Sigmoid colon (tissue), 7 donors: Measurements from ENCODE around the gene IRX4. TPM values are rescaled to one million over a fixed set of nuclear protein-coding genes. Genes with fewer than 3 reads are reported as not detected.

ENCODE experiments used
- DNase-seq: peaks from one replicate; pipeline ENCODE4 v3.0.0-alpha.2; 2019
- H3K27ac ChIP-seq, 4 donors: fragments of 200-600 bp; sonication (generic); one replicate each; pipeline ENCODE4 v1.5.1; 2016 to 2019; ENCODE audit warnings: mild to moderate bottlenecking in 1 of 4
- H3K27me3 ChIP-seq, 3 donors: fragments of 200-600 bp; sonication (generic); one replicate each; pipeline ENCODE4 v1.5.1; 2019; ENCODE audit warnings: mild to moderate bottlenecking in 1 of 3
- H3K36me3 ChIP-seq, 4 donors: fragments of 200-600 bp; sonication (generic); one replicate each; pipeline ENCODE4 v1.5.1; 2016 to 2019
- H3K4me1 ChIP-seq, 4 donors: fragments of 200-600 bp; sonication (generic); one replicate each; pipeline ENCODE4 v1.5.1; 2017 to 2019
- H3K4me3 ChIP-seq, 4 donors: fragments of 200-600 bp; sonication (generic); one replicate each; pipeline ENCODE4 v1.5.1; 2017 to 2019; ENCODE audit warnings: mild to moderate bottlenecking in 2 of 4, moderate library complexity in 1 of 4
- H3K9me3 ChIP-seq, 4 donors: fragments of 200-600 bp in 3 of 4; sonication (generic) in 3 of 4; one replicate each; pipeline versions ENCODE4 v1.5.1 to v1.6.1; 2013 to 2019
- EP300 ChIP-seq, 4 donors: sonication (generic); formaldehyde crosslinking; IDR thresholded peaks; one replicate each; pipeline ENCODE4 v1.6.1; 2017; ENCODE audit warnings: antibody characterized with exemption in 4 of 4
- POLR2A ChIP-seq, 2 donors: fragments of 450-650 bp; IDR thresholded peaks; one replicate each; pipeline ENCODE4 v1.6.1; 2016; ENCODE audit warnings: antibody characterized with exemption in 2 of 2, mild to moderate bottlenecking in 2 of 2, moderate library complexity in 2 of 2
- POLR2AphosphoS5 ChIP-seq, 4 donors: sonication (generic); formaldehyde crosslinking; IDR thresholded peaks; one replicate each; pipeline ENCODE4 v1.6.1; 2017; ENCODE audit warnings: antibody characterized with exemption in 4 of 4
- WGBS, 2 donors: extraction: QIAGEN DNeasy Blood & Tissue Kit; methylation state at CpG; one replicate each; pipeline ENCODE4 v1.1.7; 2013; 5-methylcytosine and 5-hydroxymethylcytosine counted together
- intact Hi-C: fragments of 100-400 bp; cut with DNase I; formaldehyde crosslinking; loops from one replicate; pipeline ENCODE4 v1.15.1; 2023
- polyA plus RNA-seq, 3 donors: library from polyadenylated mRNA; stranded (reverse); fragments of 200-250 nt; gene quantifications; one replicate each; pipeline ENCODE4 v1.2.3, GENCODE V29; 2013
- total RNA-seq, 4 donors: library from RNA; depleted of rRNA; stranded (reverse); fragments of >200 nt; gene quantifications; one replicate each; pipeline ENCODE4 v1.1.0, GENCODE V29; 2016
- TF ChIP-seq, protein P1 (sequence below), 4 experiments: fragments of 450-650 bp in 3 of 4; fragments of 200-600 bp in 1 of 4; IDR thresholded peaks; one replicate each; pipeline ENCODE4 v1.5.1; 2016 to 2019; ENCODE audit warnings: antibody characterized with exemption in 4 of 4, mild to moderate bottlenecking in 3 of 4, moderate library complexity in 2 of 4
- donor health status: healthy with polysubstance abuse.
- donor health status: Bipolar disorder and iron deficiency.
- donor health status: healthy.

Gene IRX4
- total and polyA plus RNA-seq, 7 donors = 0.06 TPM; not detected in 6

DNA sequence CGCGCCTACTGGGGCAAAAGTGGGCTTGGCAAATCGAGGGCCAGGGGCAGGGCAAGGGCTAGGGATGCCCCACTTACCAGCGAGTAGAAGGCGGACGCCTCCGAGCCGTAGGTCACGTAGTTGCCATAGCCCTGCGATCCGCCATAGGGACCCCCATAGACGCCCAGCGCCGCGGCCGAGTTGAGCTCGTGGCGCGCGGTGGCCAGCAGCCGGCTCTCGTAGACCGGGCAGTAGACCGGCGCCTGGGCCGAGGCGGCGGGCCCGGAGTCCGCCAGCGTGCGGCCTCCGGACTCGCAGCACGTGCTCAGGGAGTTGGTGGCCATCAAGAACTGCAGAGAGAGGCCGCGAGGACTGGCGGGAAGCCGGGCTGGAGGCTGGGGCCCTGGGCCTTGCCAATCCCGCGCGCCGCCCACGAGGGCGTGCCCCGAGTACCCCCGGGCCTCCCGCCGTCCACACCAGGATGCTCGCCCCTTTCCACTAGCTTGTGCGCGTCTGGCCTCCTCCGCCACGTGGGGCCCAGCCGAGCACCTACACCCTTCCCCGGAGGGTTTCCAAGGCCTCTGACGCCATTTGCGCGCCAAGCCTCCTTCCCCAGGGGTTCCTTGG, 891 bp downstream of the IRX4 start:
- TF ChIP-seq, protein P1, sequence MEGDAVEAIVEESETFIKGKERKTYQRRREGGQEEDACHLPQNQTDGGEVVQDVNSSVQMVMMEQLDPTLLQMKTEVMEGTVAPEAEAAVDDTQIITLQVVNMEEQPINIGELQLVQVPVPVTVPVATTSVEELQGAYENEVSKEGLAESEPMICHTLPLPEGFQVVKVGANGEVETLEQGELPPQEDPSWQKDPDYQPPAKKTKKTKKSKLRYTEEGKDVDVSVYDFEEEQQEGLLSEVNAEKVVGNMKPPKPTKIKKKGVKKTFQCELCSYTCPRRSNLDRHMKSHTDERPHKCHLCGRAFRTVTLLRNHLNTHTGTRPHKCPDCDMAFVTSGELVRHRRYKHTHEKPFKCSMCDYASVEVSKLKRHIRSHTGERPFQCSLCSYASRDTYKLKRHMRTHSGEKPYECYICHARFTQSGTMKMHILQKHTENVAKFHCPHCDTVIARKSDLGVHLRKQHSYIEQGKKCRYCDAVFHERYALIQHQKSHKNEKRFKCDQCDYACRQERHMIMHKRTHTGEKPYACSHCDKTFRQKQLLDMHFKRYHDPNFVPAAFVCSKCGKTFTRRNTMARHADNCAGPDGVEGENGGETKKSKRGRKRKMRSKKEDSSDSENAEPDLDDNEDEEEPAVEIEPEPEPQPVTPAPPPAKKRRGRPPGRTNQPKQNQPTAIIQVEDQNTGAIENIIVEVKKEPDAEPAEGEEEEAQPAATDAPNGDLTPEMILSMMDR (IDR thresholded peaks at IDR 0.05) = no peak
- TF ChIP-seq POLR2AphosphoS5 (IDR thresholded peaks at IDR 0.05) = no peak
- TF ChIP-seq POLR2A (IDR thresholded peaks at IDR 0.05) = no peak
- TF ChIP-seq EP300 (IDR thresholded peaks at IDR 0.05) = no peak
- intact Hi-C loops = no loop called here
- no peak overlapping the region for H3K27ac ChIP-seq
- H3K4me1 ChIP-seq = peaks cover 0 to 39% (median 30%) of the 10 kb centered on the region in 4 donors
- no peaks in the 10 kb centered on the region for H3K36me3 ChIP-seq
- no peak for DNase-seq
- peaks cover 86 to 100% (median 99%) of the 10 kb centered on the region in 3 donors for H3K27me3 ChIP-seq
- 10 to 31% methylated on average over 59 of the region's 59 CpGs for WGBS, 2 donors
- H3K4me3 ChIP-seq = no peak overlapping the region
- H3K9me3 ChIP-seq = no peaks in the 10 kb centered on the region

DNA sequence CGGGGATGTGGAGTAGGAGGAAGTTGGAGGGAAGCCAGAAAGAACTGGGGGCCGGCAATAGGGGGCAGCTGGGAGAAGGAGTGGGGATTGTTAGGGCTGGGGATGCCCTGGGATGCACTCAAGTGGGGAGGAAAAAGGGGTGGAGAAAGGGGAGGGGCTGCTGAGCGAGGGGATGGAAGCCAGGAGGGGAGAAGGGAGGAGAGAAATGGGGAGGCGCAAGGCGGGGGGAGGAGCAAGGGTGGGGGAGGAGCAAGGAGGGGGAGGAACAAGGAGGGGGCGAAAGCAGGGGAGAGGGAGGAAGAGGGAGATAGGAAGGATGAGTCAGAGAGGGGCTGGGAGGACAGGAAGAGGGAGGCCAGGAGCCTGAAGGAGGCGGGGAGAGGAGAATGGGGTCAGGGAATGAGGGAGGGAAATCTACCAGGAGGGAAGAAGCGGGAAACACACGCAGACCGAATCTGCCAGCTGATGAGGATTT, 1.6 kb downstream of the IRX4 start:
- H3K27ac ChIP-seq = no peak overlapping the region
- DNase-seq = no peak
- WGBS, 2 donors = 8 to 10% methylated on average over 10 of the region's 10 CpGs
- no peak overlapping the region for H3K4me3 ChIP-seq
- H3K9me3 ChIP-seq = no peaks in the 10 kb centered on the region
- intact Hi-C loops = no loop called here
- H3K27me3 ChIP-seq = peaks cover 90 to 100% (median 99%) of the 10 kb centered on the region in 3 donors
- peaks cover 0 to 41% (median 35%) of the 10 kb centered on the region in 4 donors for H3K4me1 ChIP-seq
- no peaks in the 10 kb centered on the region for H3K36me3 ChIP-seq
- TF ChIP-seq, protein P1 (IDR thresholded peaks at IDR 0.05) = no peak
- TF ChIP-seq POLR2A (IDR thresholded peaks at IDR 0.05) (no peak), POLR2AphosphoS5 (IDR thresholded peaks at IDR 0.05) (no peak), EP300 (IDR thresholded peaks at IDR 0.05) (no peak)

DNA sequence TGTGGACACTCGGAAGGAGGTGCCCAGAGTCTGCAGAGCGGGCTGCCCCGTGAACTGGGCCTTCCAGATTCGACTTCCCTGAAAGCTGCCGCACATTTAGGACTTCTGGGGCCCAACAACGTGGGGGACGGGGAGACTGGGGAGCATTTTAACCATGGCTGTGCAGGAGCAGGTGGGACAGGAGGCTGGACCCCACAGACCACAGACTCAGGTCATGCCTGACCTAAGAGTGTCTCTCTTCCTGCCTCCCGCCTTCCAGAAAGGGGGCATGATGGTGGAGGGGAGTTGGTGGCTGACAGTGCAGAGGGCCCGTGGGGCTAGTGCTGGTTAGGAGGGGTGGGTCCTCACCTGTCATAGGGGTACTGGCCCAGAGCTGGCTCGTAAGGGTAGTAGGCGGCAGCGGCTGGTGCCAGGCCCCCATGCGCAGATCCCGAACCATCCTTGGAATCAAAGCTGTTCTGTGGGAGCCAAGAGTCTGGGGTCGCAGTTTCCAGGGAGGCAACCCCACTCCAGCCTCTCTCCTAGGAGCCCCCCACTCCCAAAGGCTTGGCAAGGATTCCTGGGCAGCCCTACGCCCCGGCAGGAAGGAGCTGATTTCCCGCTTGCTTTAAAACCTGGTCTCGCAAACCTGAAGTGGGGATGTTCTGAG, 2.2 kb downstream of the IRX4 start:
- intact Hi-C loops = no loop called here
- Histone ChIP-seq H3K27me3 (peaks cover 93 to 100% (median 99%) of the 10 kb centered on the region in 3 donors), H3K27ac (no peak overlapping the region), H3K4me1 (peaks cover 0 to 47% (median 41%) of the 10 kb centered on the region in 4 donors), H3K4me3 (no peak overlapping the region), H3K36me3 (no peaks in the 10 kb centered on the region), H3K9me3 (no peaks in the 10 kb centered on the region)
- TF ChIP-seq POLR2AphosphoS5 (IDR thresholded peaks at IDR 0.05) (no peak), EP300 (IDR thresholded peaks at IDR 0.05) (no peak), POLR2A (IDR thresholded peaks at IDR 0.05) (no peak)
- TF ChIP-seq, protein P1 (IDR thresholded peaks at IDR 0.05) = no peak
- WGBS, 2 donors = 14 to 31% methylated on average over 19 of the region's 19 CpGs
- DNase-seq = no peak

DNA sequence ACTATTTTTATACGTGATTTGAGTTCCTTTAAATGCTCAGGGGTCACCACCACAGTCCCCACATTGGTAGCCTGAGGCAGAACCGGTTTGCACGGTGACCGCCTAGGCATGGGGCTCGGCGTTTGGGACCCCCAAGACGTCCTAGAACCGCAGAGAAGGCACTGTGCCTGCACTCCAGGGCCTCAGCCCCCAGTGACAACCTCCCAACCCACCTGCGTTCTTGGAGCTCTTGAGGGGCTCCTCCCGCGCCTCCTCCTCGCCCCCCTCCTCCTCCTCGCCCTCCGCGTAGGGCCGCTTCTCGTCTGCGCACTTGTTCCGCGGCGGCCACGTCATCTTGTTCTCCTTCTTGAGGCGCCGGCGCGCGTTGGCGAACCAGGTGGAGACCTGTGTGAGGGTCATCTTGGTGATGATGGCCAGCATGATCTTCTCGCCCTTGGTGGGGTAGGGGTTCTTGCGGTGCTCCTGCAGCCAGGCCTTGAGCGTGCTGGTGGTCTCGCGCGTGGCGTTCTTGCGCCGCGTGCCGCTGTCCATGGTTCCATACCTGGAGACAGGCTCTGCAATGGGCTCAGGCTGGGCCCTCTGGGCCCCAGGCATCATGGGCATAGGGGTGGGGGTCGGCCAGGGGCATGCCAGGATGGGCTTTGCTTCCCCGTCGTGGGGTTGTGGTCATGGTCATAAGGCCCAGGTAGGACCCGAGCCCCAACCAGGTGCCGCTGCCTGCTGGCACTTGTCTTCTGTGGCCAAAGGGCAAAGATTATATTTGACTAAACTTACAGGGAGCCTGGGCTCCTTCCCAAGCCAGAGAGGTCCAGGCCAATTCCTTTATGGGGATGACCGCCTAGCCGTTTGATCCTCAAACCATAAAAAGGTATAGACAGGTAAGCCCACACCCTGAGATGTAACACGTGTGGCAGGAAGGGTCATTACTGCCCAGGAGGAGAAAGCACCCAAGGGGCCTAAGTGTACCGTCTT, 3.1 kb downstream of the IRX4 start:
- no peak for TF ChIP-seq POLR2AphosphoS5 (IDR thresholded peaks at IDR 0.05)
- TF ChIP-seq, protein P1 (IDR thresholded peaks at IDR 0.05) = no peak
- Histone ChIP-seq H3K4me3 (no peak overlapping the region), H3K27ac (no peak overlapping the region), H3K36me3 (no peaks in the 10 kb centered on the region), H3K9me3 (no peaks in the 10 kb centered on the region), H3K27me3 (peaks cover 95 to 100% (median 99%) of the 10 kb centered on the region in 3 donors), H3K4me1 (peaks cover 0 to 53% (median 48%) of the 10 kb centered on the region in 4 donors)
- no peak for DNase-seq
- WGBS, 2 donors = 16 to 29% methylated on average over 48 of the region's 48 CpGs
- intact Hi-C loops = no loop called here
